ENCODE results near the gene OR2F1.

OR2F1 gene, protein sequence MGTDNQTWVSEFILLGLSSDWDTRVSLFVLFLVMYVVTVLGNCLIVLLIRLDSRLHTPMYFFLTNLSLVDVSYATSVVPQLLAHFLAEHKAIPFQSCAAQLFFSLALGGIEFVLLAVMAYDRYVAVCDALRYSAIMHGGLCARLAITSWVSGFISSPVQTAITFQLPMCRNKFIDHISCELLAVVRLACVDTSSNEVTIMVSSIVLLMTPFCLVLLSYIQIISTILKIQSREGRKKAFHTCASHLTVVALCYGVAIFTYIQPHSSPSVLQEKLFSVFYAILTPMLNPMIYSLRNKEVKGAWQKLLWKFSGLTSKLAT

DNA sequence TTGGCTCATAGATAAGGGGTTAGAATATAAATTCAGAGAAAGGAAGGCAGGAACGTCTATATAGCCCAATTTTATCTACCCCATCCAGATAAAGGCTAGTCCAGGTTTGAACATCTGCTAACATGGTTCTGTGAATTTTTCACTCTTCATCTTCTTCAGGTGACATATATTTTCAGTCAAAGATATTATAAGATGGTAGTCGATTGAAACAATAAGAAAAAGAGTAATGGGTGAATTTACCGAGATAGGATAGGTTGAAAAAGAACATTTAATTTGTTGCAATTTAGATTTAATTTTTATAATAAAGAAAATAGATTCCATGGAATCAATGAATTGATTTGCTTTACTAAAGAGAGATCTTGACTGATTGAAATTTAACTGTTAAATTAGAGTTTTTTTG lies at the start of gene OR2F1:
Gene OR2F1 (plus strand): TSS at position 301 of the 400 bp plus-strand sequence. CDS start 5,127 bp downstream, outside the sequence.
- no peak for DNase-seq (ENCODE audit: low read depth)

DNA sequence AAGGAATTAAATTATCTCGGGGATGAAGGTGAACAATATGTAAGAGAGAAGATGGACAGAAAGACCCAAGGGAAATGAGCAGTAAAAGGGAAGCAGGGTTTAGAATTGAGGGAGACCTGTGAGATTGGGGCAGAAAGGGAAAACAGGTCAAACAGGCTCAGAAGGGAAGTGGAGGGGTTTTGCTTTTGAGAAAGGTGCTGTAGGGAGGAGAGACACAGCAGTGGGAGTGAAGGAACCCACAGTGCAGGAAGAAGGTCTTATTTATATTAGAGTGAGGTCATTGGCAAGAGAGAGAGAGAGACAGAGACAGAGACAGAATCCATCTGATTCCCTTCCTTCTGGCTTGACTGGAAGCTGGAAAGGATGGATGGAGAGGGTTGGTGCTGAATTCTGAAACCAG lies 49.1 kb upstream of the OR2F1 start:
- DNase-seq (ENCODE audit: low read depth), result no peak

DNA sequence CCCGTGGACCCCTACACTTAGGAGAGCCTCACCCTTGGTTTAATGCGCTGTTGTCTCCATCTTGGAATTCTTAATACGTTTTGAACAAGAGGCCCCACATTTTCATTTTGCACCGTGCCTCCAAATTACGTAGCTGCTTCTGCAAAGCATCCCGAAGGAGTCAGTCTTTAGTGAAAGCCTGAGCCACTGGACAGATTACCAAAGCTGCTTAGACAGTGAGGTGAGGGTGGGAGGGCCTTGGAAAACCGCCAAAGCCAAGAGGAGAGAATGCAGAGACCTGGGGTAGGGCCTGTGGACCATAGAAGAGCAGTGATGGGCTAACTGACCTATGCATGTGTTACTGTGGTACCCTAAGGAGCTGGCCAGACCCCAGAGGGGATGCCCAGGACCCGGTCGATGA lies 48.5 kb upstream of the OR2F1 start:
- DNase-seq (ENCODE audit: low read depth), result no peak

DNA sequence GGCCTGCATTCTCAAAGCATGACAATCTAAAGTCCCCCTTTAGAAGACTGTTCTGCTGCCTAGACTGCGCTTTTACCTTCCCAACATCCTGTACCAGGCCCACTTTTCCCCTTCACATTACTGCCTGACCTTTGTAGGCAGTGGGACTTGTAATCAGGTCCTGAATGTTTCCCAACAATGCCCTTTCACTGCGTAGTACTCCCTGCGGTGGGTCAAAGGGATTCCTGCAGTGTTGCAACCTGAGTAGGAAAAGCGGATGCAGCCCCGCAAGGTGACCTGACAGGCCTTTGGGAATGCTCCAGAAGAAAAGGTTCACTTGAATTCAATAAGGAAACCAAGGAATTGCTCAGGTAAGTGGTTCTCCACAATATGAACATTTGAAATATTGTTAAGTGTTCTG lies 47.7 kb upstream of the OR2F1 start:
- DNase-seq (ENCODE audit: low read depth), result no peak

DNA sequence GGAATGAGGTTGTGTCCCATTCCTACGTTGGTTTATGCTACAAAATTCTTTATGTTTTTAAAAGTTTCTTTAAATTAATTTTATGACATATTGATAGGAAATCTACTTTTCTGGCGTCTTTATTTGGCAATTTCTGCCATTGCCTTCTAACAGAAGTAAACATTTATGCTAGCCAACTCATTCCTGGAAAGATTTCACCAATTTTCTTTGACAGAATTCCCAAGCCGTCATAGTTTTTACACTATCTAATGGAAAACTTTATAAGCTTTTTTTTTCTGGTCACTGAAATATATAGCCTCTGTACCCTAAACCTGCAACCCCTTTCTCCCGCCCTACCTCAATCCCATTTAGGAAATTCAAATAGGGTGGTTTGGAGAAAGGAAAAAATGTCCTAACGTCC lies 46.5 kb upstream of the OR2F1 start:
- DNase-seq (ENCODE audit: low read depth), result no peak

DNA sequence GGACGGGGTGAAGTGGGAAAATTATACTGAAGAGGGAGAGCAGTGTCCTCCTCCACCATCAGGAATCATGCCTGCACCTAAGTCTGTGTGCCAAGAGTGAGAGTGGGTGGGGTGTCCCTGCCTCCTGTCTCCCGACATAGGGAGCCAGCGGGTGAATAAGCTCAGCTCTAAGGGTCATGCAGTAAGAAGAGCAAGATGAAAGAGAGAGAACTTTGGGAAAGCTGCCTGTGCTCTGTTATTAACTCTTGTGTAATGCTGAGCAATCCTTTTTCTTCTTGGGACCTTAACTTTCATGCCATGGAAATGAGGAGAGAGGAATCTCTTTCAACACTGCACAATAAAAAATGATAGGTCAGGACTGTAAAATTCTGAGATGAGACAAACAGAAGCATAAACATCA lies 44.8 kb upstream of the OR2F1 start:
- no peak for DNase-seq (ENCODE audit: low read depth)

DNA sequence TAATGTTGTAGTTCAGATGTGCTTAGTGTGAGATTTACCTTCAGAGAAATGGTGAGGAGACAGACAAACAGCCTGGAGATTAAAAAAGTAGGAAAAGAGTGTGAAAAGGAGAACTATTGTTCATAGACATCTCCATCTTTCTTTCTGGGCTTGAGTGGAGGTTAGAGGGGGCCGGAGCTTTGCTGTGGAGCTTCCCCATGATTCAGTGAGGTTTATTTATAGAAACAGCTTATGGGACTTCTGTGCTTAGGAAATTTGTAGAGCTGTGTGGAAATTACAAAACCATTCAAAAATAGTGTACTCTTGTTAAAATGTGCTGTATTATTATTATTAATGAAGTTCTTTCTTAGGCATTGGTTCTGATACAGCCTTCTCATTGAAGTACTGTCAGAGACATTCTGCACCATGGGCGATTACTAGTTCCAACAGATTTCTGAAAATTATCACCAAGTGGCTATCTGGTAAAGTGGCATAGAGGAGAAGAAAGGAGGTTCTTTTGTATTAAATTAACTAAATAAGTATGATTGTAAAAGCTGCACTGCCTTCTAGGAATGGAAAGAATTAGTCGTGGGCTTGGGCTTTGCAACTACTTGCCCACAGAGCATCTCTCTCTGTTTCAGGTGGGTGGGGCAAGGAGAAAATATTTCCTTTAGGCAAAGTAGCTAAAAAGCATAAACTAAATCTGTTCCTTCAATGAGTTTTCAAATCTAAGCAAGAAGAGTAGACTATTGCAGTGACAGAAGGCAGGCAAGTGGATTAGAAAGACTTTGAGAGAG lies 44.0 kb upstream of the OR2F1 start:
- DNase-seq (ENCODE audit: low read depth), result no peak

DNA sequence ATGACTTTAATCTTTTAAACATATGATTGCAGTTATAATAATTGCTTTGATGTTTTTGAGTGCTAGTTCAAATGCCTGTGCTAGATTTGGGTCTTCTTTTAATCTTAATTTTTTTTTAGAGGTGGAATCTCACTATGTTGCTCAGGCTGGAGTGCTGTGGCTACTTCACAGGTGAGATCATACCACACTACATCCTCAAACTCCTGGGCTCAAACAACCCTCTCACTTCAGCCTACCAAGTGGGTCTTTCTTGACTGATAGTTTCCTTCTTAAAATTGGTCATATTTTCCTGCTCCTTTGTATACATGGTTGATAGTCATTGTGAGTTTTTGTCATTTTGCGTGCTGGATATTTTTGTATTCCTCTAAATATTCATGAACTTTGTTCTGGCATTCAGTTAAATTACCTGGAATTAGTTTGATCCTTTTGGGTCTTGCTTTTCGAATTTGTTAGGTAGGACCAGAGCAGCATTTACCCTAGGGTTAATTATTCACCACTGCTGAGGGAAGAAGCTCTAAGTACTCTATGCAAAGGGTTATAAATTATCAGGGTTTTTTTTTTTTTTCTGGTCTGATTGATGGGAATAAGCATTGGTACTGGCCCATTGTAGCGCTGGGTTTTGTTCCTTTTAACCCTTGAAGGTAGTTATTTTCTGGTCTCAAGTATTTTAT lies 40.6 kb upstream of the OR2F1 start:
- no peak for DNase-seq (ENCODE audit: low read depth)

DNA sequence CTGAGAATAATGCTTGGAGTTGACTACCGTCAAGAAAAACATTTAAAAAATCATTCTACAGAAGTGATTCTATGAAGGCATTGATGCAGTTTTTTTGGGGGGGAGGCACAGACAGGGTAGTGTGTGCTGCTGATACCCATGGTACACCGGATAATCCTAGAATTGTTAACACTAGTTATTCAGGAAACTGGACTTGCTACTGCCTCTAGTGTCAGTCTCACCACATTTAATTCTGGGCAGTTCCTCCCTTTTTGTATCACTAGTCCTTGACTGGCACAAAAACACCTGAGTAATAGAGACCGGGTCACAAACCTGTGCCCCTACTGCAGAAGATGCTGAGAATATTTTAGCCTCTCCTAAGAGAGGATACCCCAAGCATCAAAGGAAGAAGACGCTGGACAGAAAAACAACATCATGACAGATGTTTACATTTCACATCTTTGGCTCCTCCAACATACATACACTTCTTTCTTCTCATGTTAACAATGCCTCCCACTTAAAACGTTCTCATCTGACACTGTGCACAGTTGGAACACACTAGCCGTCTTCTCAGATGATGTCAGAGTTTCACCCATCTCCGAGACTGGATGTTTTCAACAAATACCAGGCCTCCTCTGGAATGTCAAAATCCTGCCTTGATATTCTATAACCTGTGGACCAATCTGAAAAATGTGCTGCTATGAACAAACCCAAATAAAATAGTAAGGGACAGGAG lies 39.5 kb upstream of the OR2F1 start:
- no peak for DNase-seq (ENCODE audit: low read depth)

DNA sequence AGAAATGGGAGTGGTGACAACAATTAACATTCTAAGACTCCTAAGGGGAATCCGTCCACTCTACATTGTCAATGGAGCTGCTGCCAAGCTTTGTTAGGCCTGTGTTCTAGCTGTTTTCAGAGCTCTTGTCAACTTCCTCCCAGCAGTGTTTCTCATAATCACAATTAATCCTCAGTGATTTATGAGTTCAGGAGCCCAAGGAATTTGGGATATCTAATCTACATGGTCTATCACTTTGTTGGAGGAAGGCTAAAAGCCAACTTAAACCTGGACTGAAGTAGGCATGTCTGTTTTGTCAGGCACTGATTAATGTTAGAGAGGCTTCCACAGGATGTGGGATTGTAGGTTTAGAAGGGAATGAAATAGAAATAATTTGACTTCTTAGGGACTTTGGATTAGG lies 29.8 kb upstream of the OR2F1 start:
- no peak for DNase-seq (ENCODE audit: low read depth)

DNA sequence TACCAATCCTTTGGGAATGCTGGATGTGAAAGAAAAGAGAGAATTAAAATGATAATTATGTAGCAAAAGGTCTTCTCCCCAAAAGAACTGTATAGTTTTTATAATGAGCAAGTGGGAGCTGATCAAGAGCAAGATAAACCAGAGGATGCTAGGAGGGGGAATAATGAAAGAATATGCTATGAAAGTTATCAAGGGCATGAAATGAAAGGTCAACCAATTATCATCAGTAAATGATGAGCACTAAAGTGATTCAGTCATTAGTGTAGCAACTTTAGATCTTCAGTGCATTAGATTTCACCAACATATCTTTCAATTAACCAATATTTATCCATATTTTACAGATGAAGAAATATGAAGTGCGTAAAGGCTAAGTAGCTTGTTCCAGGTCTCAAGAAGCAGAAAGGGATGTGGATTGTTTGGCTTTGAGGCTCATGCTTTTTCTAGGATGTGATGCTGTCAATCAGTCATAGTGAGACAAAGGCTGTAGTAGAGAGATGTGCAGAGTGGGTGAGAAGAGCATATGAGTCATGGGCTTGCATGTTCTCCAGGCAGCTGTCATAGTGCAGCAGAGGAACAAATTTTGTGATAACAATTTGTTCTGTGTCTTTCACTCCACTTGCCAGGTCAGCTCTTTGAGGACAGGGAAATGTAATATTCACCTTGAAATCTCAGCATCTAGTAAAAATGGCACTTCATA lies 25.3 kb upstream of the OR2F1 start:
- DNase-seq (ENCODE audit: low read depth), result no peak

DNA sequence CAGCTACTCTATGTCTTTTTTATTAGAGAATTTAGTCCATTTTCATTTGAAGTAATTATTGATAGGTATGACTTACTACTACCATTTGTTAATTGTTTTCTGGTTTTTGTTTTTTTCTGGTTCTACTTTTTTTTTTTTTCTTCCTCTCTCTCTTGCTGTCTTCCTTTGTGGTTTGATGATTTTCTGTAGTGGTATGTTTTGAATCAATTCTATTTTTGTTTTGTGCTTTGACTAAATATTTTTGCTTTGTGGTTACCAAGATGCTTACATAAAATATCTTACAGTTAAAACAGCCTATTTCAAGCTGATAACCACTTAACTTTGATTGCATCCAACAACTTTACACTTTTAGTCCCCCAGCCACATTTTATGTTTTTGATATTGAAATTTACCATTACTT lies 22.9 kb upstream of the OR2F1 start:
- no peak for DNase-seq (ENCODE audit: low read depth)

DNA sequence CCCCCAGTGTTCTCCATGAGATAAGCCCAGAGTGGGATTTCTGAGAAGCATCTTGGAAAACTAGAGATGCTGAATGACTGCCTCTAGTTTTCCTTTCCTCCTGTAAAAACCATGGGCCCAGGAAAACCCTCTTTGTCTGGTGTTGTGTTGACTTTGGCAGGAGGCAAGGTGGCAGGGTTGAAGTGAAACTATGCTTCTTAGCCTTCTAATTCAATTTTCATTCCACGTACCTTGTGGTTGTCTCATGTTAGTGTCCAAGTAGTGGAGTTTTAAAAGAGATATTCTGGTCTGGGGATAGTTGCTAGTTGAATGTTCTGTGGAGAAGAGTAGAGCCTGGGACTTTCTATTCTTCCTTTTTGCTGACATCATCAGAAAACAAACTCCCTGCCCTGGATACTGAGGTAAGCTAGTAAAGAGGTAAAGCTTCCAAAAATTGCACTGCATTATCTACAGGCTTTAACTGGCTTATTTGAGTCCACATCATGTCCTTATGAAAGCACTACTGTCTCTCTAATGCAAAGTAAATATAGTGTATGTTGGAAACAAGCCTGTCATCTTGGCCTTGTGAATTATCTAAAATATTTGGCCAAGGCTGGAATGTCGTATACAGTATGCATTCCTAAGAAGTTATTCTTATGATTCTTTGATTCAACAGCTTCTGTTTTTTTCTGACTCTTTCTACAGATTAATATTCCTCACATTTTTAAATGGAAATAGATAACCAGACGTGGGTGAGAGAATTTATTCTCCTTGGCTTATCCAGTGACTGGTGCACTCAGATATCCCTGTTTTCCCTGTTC lies 19.9 kb upstream of the OR2F1 start, which contains the start of gene OR2F2:
Gene OR2F2 (plus strand): TSS at position 708 of the 800 bp plus-strand sequence. CDS start 0 bp downstream, at position 708.
- peak; percentile 59 for DNase-seq (ENCODE audit: low read depth)

DNA sequence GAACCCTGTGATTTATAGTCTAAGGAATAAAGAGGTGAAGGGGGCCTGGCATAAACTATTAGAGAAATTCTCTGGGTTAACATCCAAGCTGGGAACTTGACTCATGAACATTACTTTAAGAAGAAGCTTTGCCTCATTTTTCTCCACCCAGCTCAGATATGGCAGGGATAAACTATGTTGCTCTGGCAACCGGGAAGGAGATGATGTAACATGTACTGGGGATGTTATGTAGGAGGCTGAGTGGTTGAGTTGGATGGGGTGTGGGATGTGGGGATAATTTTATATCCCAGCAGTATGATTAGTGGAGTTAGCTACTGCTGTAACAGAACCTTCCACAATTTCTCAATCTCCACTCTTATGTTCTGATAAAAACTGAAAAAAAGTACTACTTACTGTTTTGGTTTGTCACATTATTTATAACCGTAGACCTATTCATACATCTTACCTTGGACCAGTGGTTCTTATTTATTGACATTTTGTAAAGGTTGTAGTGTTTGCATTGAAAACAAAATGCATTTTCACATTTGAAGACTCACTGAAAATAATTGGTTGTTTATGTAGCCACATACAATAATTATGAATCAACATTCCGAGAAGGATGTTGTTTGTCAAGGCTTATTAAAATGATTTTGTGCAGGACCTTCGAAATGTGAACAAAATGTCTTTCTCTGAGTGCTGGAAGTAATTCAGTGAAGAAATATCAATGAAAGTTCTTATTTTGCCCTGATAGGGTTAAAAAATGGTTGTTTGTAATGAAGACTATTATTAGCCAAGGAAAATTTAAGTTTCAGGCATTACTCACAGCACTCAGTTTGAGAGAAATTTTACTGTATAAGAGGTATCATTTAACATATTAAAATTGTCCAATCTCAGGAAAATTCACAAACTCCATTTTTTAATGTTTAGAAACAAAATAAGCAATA lies 18.3 kb upstream of the OR2F1 start:
- peak; percentile 12 for DNase-seq (ENCODE audit: low read depth)

DNA sequence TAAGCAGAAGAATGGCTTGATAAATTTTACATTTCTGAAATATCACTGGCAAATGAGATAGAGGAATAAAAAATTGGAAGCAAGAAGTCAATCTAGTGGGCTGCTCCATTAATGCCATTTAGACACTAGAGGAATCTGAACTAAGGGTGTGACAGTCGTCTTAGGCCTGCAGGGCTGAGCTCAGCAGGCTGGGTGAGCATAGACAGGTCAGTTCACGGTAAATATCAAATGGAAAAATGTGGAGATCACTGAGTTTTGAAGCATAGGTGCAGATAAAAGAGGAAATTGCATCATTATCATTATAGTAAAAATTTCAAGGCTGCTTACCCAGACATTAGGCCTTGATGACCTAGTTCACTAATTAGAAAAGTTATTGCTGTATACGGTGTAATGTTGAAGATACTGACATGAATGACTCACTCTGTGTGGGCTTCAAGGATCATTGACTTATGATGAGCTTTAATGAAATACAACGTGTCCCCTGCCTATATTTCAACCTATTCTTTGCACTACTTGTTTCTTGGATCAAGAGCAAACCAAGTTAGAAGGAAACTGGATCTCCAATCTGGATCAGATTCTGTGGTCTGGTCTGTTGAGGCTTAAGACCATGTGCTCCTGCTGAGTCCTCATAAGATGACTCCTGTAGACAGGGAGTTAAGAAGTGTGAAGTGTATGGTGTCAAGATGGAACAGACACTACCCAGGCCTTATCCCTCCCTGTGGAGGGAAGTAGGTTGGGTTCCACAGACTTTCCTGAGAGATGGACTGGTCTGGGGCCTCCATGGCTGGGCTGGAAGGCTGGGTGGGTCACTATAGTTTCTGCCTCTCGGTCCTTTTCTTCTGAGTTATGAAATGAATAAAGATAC lies 16.0 kb upstream of the OR2F1 start:
- no peak for DNase-seq (ENCODE audit: low read depth)

DNA sequence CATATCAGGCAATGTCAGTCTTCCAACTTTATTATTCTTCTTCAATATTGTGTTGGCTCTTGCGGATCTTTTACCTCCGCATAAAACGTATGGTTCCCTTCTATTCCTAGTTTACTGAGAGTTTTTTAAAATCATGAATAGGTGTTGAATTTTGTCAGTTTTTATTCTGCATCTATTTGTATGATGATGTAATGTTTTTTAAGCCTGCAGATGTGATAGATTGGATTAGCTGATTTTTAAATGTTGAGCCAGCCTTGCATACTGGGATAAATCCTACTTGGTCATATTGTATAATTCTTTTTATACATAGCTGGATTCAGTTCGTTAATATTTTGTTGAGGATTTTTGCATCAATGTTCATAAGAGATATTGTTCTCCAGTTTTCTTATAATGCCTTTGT lies 9.2 kb upstream of the OR2F1 start:
- no peak for DNase-seq (ENCODE audit: low read depth)

DNA sequence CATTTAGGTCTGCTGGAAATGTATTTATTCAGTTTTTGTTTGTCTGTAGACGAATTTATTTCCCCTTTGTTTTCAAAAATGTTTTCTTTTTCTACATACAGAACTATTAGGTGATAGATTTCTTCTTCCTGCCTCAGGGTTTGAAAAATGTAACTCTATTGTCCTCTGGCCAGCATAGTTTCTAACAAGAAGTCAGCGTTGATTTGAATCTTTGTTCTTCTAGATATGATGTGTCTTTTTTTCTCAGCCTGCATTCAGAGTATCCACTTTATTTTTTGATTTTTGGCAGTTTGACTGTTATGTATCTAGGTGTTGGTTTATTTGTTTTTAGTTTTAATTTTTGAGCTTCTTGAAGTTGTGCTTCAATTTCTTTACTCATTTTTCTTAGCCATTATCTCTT lies 7.5 kb upstream of the OR2F1 start:
- no peak for DNase-seq (ENCODE audit: low read depth)

DNA sequence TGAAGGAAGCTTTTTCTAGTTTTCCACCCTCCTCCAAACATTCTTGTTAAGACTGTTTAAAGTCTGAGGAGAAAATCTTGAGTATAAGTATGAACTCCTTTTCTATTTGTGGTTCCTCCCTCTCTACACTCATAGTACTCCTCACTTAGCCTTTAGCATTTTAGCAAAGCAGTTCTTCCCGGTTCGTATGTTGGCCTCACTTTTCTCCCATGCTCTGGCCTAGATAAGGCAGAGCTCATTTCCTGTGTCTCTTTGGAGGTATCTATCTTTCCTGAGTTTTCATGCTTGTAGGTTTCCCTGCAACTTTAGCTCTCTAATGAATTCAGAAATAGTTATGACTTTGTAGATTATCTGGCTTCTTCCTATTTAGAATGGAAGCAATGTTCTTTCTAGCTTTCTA lies 5.9 kb upstream of the OR2F1 start:
- no peak for DNase-seq (ENCODE audit: low read depth)

DNA sequence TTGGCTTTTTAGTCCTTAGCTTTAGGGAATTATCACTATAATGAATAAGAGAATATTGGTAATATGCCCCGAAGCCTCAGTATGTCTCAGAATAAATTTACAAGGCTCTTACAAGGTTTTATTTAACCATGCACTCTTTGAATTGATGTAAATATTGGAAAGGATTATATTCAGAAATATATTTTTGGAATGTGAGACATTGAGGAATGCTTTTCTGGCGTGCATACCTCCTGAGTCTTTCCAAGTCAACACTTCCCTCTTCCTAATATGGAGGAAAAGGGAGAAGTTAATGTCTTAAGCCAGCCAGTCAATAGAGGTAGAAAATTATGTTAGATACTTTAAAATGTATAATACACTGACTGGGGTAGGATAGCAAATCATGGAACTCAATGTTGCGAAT lies 1.2 kb upstream of the OR2F1 start:
- no peak for DNase-seq (ENCODE audit: low read depth)

All from HS-27A (cell line).